NCI-H748 (cell line): ENCODE results near the gene SPEM1.

Experiments used
- DNase-seq: peaks from one replicate; lab custom pipeline; 2025; ENCODE audit not compliant: unreplicated experiment; lab: John Stamatoyannopoulos, UW

The SPEM1 gene

DNA sequence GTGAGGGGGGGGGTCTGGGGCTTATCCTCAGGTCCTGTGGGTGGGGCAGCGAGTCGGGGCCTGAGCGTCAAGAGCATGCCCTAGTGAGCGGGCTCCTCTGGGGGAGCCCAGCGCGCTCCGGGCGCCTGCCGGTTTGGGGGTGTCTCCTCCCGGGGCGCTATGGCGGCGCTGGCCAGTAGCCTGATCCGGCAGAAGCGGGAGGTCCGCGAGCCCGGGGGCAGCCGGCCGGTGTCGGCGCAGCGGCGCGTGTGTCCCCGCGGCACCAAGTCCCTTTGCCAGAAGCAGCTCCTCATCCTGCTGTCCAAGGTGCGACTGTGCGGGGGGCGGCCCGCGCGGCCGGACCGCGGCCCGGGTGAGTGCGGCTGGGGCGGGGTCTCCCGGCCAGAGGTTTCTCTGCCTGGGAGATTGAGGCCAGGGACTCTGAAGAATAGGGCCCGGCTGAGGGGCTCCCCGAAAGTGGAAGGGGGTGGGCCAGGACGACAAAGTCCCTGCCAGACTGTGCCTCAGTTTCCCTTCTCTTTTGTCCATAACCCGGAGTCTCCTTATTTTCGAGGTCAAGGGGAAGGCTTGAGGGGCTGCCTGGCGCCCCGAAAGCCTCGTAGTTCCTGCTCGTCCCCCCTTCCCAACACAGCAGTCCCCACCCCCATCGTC, 19.5 kb downstream of the SPEM1 start, which contains the start of gene FGF11:
Gene FGF11 (plus strand): TSS at position 51 of the 651 bp plus-strand sequence. CDS start 109 bp downstream, at position 160.
- peak; percentile 44 for DNase-seq

DNA sequence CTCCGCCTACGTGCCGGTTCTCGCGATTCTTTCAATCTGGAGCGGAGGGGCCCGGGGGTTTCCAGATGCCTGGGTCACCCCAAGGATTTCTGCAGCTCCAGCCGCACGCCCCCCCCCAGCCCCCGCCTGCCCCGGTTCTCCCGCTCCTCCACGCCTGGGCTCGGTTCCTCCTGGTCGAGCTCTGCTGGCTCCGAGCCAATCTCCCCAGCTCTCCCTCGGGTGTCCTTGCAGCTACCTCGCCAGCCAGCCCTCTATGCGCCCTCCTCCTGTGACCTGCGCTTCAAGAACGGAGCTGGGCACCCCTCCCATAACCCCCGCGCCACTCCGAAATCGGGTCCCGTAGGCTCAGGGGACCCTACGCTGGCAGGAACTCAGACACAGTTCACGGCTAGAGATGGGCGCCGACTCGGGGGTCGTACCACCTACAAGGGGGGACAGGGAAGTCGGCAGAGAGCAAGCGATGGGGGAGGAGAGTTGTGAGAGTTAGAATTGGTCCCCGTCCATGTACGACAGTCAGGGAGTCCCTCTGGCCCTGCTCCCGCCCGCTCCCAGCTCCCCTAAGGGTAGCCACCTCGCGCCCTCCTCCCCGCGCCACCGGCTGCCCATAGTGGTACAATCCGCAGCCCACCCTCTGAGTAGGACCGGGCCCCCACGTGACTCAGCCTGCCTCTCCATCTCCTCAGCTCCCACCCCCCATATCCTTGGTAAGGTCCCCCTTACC, 20.1 kb downstream of the SPEM1 start:
- peak; percentile 75 for DNase-seq

DNA sequence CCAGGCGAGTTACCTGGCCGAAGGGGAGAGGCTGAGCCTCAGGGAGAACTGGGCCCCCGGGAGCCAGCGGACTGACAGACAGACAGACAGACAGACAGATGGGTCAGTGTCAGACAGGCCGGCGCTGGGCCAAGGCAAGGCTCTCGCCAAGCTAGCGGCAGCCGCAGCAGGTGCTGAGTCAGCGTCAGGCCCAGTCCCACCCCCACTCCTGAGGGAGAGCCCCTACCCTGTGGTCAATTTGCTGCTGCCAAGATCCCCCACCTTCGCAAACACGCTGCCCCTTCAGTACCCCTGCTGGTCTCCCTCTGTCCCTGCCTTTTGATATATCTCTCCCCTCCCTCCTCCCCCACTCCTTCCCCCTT, 20.7 kb downstream of the SPEM1 start:
- peak; percentile 56 for DNase-seq

DNA sequence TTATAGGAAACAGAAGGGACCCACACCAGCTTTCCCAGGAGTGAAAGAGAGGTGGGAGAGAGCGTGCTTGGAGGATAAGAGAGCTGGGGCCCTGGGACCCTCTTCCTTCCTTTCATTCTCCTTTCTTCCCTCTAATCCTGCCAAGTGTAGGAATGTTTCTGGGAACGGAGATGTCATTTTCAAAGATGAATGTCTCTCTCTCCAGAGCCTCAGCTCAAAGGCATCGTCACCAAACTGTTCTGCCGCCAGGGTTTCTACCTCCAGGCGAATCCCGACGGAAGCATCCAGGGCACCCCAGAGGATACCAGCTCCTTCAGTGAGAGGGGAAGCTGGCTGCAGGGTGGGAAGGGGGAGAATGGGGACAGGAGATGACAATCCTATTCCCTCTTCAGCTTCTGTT, 21.1 kb downstream of the SPEM1 start:
- no peak for DNase-seq

DNA sequence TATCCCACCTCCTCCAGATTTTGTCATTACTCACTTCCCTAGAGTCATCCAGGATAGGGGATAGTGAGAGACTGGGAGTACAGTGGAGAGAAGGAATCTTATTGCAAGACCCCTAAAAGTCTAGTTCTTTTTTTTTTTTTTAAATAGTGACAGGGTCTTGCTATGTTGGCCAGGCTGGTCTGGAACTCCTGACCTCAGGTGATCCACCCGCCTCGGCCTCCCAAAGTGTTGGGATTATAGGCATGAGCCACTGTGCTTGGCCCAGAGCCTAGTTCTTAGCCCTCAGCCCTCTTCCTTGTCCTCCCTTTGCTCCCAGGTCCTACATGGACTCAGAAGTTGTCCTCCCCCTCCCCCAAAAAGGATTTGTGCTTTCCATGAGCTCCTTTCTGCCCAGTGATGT, 22.0 kb downstream of the SPEM1 start:
- DNase-seq = no peak

DNA sequence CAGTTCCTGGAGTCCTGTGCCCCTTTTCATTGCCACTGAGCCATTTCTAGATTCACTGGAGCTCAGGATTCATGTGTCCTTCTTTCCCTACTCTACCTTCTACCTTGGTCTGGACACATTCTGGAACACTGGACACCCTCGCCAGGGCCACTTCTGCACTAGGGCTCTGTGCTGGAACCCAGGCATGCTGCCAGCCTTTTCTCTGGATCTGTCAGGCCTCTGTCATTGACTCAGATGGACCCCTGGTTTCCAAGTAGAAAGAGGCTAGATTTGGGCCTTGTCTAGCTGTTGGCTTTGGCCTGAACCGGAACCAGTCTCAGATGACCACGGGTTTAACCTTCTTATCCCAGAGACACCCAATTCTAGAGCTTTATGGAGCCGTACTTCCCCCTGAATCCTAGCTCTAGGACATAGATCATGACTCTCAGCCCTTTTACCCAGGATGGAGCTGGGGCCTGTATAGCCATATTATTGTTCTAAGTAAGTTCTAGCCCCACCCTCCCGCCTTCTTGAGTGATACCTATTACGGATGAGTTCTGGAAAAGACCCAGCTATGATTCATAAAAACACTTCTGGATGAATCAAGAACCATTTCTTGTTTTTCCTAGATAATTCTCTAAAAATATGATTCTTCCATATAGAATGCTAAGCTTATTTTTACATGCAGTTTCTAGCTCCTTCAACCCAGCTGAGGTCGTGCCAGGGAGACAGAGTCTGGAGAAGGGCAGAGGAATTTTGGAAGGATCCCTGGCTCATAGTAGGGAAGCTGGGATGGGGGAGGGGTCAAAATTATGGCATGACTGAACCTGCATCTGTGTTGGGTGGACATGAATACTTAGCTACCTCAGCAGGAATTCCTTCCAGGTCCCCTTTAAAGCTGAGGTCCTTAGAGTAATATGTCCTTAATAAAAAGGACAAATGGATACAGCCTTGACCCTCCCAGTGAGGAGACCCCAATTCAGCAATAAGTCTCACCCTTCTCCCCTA, 23.7 kb downstream of the SPEM1 start:
- DNase-seq = no peak

DNA sequence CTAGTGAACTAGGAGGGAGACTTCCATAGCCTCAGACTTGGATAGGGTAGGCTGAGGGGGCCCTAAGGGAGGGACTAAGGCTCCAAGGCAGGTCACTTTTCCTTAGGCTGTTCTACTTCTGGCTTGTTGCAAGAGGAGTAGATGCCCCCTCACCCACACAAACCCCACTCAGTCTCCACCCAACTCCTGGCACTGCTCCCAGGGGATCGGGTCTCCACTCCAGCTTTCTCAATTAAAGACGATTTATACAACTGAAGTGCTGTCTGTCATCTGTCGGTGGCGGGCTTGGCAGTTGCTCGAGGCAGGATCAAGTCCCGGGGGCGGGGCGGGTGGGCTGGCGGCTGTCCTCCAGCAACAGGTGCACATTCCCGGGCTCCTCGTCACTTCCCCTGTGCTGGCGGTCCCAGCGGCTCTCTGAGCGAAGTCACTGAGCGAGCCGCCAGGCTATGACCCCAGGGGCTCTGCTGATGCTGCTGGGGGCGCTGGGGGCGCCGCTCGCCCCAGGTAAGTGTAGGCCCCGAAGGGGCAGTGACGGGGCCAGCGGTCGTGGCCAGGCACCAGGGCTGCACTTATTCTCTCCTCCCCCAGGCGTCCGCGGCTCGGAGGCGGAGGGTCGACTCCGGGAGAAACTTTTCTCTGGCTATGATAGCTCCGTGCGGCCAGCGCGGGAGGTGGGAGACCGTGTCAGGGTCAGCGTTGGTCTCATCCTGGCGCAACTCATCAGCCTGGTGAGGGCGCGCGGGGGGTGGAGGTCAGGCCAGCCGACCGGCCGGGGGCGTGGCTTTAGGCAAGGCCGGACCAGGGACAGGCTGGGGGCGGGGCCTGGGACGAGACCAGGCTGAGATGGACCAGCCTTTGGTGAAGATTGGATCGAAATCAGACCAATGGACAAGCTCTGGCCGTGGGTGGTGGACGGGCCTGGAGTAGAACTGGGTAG, 24.8 kb downstream of the SPEM1 start, which contains the start of gene CHRNB1:
Gene CHRNB1 (plus strand): TSS at position 380 of the 937 bp plus-strand sequence. CDS start 67 bp downstream, at position 447.
- peak; percentile 30 for DNase-seq

DNA sequence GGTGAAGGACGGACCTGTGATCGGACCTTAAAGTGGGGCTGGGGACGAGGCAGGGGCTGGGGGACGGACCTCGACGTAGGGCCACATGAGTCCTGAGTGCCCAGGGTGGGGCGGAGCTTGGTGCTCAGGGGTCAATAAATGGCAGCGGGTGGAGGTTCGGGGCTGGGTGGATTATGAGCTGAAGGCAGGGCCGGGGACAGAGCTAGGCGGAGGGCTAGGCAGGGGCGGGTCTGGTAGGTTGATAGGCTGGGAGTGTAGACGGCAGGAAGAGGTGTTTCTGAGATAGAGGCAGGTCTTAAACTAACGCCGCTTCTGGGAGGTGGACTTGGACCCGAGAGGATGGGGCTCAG, 25.5 kb downstream of the SPEM1 start:
- DNase-seq = no peak

DNA sequence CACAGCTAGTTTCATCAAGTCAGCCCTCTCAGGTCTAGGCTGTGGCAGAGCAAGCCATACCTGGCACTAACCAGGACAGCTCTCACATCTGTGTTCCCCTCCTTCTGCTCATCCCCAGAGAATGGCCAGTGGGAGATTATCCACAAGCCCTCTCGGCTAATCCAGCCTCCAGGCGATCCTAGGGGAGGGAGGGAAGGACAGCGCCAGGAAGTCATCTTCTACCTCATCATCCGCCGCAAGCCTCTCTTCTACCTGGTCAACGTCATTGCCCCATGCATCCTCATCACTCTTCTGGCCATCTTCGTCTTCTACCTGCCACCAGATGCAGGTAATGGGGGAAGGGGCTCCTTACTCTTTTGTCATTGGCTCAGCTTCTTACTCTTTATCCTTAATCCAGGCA, 28.3 kb downstream of the SPEM1 start:
- DNase-seq = no peak

DNA sequence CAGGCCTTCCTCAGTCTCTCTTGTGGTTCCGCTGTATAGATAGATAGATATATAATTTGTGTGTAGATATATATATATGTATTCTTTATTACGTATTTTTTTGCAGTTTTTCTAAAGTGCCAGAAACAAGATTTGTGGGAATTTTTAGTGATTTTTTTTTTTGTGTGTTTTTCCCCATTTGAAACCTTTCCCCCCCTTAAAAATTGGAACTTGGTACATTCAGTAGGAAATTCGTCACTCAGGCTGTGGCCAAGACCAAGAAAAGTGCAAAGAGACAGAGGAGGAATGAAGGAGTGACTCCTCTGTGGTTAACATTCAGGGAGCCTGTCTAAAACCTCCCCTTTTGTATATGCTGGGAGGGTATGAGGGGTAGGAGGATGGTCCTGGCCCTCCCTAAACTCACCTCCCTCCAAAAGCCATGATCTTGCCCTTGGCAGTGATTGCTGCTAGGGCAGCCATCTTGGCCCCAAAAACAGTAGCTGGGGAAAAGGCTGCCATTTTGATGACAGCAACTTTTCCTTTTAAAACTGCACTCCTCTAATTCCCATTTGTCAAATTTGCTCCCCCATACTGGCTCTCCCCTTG, 39.9 kb downstream of the SPEM1 start:
- no peak for DNase-seq

DNA sequence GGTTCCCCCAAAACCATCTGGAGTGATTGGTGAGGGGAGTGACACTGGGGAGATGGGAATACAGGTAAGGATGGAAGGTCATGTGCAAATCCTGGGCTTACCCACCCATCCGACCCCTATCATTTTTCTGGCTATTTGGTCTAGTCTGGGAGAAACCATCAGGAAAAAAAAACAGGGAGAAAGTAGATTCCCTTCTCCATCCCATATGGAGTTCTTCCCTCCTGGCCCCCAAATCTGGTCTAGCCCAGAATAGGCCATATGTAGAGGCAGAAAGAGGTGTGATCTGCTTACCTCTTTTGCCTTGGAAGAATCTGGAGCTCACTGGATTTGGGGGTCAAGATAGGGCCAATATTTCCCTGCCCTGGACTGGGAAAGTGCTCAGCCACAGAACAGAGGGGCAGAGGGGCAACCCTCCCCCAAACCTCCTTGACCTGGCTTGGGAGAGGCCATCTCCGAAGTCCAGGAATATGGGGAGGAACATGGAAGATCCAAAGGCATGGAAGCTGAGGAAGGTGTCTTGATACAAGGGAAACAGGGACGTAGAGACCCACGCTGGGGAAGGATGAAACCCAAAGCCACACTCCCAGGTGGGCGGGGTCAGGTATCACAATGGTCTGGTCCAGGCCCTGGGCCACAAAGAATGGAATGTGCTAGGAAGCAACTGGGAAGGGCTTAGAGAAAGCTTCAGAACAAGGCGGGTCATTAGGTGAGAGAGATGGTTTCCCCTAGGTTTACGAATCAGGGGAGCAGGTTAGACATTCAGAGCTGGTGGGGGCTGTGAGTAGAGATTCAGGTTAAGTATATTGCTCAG, 40.9 kb downstream of the SPEM1 start:
- no peak for DNase-seq

DNA sequence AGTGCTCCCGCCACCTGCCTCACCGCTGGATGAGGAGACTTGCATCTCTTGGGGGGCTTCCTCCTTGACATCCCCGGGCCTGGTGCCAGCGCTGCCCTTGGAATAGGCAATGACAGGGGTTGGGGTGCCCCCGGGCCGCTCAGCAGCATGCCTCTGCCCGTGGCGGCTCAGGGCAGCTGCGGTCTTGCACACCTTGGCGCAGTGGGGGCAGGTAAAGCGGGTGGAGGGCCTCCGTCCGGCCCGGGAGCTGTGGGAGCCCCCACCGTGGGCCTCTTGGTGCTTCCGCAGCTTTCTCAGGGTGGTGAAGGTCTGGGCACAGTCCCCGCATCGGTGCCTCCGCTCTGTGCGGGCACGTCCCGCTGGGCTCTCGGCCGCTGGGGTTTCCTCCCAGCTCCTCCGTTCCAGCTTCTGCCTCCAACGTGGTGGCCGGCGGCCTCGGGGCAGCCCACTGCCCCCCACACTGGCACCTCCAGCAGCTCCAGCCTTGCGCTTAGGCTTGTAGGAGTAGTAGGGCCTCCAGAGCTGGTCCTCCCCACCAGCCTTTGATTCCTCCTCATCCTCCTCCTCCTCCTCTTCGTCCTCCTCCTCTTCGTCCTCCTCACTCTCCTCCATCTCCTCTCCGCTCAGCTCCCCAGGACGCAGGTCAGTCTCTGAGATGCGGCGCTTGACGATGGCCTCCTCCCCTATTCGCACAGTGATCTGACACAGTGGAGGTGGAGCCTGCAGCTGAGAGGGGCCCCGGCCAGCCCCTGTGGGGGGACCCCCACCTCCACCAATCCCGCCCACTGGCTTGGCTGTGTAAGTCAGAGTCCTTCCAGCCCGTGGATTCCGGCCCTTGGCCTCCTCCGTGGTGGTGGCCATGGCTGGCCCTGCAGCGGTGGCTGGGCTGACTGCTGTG, 42.6 kb downstream of the SPEM1 start:
- no peak for DNase-seq

DNA sequence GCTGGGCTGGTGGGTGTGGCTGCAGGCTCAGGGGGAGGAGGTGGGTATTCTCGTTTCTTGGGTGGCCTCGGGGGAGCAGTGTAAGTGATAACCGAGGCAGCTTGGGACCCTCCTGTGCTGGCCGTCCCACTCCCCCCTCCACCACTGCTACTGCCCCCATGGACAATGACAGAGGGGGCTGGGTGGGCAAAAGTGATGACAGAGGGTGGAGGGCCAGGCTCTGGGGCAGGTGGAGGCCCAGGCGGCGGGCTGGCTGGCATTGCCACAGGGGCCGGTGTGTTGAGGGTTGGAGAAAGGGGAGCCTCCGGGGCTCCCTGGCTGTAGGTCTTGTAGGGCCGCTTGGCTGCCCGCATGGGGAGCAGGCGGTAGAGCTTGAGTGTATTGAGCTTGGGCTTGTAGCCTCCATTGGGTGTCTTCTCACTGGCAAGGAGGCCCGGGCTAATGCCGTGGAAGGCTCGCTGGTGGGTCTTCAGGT, 43.3 kb downstream of the SPEM1 start:
- no peak for DNase-seq

DNA sequence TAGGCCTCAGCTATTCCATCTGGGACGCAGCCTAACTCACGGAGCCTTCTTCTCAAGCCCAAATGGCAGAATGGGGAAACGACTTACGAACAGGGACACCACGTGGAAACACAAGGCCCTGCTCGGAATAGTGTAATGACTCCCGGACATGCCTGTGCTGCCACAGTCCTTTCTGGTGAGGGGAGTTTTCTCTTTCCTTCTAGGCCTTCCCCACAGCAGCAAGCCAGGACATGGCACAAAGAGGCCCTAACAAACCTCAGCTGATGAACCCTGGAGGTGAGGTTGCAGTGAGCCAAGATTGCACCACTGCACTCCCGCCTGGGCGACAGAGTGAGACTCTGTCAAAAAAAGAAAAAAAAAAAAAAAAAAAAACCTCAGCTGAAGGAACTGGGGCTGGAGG, 44.0 kb downstream of the SPEM1 start:
- DNase-seq = no peak

DNA sequence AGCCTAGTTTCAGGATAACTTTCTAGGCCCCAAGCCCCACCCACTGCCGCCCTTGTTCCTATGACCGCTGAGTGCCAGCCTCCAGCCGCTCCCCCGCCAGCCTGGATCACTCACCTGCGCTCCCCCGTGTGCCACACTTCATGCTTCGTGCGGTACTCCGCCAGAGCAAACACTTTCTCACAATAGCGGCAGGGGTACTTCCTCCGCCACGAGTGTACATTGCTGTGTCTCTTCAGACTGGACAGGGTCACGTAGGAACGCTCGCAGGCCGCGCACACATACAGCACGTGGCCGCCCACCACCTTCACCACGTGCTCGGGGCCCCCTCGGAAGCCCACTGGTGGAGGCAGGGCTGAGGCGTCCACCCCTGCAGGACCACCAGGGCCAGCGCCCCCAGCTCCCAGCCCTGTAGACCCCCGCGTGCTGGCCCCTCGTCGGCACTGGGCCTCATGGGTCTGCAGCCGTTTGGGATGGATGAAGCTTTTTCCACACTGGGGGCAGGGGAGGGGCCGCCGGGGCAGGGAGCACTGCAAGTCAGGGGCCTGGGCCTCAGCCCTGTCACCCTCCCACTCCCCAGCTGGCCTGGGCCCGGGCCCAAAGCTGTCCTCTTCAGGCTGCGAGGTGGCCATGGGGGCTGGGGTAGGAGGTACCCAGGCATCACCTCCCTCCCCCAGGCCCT, 45.6 kb downstream of the SPEM1 start:
- no peak for DNase-seq

DNA sequence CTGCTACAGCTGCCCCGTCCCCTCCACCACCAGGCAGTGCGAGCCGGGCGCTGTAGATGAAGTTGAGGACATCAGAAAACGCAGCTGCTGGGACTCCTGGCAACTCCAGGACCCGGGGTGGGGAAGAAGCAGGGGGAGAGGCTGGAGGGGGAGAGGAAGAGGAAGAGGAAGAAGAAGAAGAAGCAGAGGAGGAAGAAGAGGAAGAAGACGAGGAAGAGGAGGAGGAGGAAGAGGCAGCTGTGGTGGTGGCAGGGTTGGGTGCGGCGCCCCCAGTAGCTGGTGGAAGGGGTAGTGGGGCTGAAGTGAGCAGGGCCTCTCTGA, 46.2 kb downstream of the SPEM1 start:
- no peak for DNase-seq

DNA sequence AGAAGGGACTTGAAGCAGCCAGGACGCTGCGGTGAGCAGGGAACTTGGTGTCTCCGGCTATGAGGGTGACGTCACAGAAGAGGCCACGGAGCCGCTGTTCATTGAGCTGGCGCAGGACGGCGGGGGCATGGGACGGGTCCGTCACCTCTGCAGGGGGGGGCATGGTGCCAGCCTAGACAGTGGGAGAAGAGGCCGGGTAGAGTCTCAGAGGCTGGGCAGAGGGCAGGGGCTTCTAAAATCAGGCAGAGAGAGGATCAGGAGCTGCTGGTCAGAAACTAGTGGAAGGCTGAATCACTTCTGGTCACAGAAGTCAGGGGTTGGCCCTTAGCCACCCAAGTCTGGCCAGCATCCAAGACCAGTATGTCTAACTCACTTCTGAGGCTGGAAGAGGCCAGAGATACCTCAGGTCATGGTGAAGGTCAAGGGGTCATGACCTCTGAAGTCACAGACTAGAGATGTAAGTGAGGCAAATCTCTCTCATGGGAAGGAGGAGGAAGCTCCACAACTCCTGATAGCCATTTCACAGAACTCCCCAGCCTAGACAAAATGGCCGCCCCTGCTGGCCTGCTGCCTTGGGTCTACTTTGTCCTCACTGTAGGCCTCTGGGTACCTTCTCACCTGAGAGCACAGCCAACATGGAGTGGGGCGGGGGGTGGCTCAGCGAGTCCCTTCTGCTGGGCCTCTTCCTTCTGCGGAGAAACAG, 46.7 kb downstream of the SPEM1 start:
- no peak for DNase-seq
